Endothelial cell of hepatic sinusoid (primary cell): ENCODE results near the gene SNRNP25.
"Not testable (repeated sequence)": the region's sequence is repeated elsewhere in the genome, so short reads cannot be mapped to it uniquely, and the experiment has no call there.

Source experiments
- in situ Hi-C: cut with HindIII; loops from 2 replicates; pipeline ENCODE4 v1.10.0; 2017; ENCODE audit warnings: low sequenced_read_pairs

SNRNP25 gene

DNA sequence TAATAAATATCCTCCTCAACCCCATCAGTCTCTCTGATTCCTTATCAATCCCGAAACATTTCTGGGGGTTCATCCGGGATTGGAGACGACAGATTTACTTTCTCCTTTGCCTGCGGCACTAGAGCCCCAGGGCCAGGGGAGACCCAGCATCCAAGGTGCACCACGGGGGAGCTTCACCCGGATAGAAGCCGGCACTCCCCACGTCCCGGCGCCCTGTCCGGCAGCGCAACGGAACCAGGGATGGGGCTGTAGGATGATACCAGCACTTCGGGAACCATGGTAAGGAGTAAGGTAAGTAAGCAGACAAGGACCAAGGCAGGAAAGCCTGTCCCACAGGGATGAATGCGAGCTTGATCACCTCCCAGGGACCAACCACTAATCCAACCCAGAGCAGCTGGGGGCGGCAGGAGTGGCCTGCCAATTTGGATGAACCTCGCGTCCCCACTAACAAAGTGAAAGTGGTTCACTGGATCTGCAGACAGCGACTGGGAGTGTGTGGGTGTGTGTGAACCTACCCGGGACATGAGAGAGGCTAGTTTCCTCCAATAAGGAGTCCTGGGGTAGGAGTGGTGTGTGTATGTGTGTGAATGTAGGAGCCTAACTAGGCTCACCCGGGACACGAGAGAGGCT lies 12.1 kb upstream of the SNRNP25 start:
- in situ Hi-C loops: no loop called here

DNA sequence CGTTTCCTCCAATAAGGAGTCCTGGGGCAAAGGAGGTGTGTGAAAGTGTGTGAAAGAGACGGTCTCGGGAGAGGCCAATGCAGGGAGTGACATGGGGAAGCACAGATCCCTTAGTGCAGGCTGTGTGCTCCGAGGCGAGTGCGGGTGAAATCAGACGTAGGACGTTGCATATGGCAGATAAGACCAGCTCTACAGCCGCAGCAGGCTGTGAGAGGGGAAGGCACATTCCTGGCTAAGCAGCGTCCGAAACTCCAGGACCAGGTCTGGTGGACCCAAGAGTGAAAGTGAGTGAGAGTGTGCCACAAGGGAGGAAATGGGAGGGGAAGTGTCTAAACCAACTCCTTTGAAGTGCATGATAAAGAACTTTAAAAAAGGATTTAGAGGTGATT lies 11.6 kb upstream of the SNRNP25 start:
- in situ Hi-C loops: no loop called here

DNA sequence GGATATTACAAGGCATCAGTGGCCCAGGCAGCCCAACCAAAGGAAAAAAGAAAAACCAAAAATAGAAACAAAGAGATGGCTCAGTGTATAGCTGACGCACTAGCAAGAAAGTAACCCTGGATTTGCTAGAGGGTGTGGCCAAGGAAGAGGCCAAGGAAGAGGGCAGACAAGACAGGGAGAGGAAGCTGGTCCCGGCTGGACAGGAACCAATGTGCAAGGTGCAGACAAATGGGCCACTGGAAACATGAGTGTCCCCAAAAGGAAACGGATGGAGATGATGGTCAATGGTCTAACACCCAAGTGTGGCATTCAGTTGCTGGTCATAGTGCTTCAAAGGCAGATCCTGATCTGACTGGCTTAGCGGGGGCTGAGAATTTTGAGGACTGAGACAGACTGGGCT lies 10.9 kb upstream of the SNRNP25 start:
- in situ Hi-C loops: no loop called here

DNA sequence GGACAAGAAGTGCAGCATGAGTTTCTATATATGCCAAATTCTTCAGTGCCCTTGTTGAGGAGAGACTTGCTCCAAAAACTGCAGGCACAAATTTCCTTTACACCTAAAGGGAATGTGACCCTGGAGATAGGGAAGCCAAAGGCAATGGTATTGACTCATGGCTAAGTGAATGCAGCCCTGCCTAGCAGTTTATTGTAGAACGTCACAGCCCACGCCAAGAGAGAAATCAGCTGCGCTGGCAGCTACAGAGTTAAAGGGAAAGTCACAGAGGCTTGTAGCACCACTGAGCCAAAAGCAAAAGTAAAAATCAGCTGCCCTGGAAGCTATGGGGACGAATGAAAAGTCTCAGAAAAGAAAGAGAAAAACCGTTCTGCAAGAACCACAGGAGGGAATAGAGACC lies 10.3 kb upstream of the SNRNP25 start:
- in situ Hi-C loops: no loop called here

DNA sequence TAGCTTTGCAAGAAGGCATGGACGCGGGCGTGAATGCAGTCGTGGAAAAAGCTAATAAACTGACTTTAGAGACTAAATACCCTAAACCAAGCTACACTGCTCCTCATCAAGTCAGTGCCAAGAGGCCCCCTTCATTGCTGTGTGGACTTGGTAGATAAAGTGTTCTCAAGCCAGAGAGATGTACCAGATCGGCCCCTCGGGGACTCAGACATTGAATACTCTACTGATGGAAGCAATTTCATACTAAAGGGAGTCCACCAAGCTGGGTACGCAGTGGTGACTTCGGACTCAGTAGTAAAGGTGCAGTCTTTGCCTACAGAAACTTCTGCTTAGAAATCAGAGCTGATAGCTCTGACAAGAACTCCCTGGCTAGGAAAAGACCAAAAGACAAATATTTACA lies 9.0 kb upstream of the SNRNP25 start:
- in situ Hi-C loops: no loop called here

DNA sequence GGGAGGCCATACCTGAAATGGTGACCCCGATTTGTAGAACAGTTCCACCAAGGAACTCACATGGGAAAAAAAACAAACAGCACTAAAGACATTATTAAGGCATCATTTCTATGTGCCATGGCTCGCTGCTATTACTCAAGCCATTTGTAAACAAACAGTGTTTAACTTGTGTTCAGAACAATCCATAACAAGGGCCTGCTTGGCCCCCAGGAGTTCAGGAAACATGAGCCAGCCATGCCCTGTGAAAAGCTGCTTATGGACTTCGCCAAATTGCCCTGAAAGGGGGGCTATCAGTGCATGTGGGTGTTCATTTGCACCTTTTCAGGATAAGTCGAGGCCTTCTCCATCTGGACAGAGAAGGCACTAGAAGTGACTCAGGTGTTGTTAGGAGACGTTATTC lies 8.2 kb upstream of the SNRNP25 start:
- in situ Hi-C loops: no loop called here

DNA sequence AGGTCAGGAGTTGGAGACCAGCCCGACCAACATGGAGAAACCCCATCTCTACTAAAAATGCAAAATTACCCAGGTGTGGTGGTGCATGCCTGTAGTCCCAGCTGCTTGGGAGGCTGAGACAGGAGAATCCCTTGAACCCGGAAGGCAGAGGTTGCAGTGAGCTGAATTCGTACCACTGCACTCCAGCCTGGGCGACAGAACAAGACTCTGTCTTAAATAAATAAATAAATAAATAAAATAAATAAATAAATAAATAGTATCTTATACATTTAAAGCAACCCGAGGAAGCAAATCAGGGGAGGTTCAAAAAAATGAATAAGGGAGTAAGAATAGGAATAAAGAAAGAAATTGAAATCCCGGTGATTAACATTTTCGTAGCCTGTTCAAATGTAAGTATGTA lies 7.1 kb upstream of the SNRNP25 start:
- in situ Hi-C loops: not testable (repeated sequence)

DNA sequence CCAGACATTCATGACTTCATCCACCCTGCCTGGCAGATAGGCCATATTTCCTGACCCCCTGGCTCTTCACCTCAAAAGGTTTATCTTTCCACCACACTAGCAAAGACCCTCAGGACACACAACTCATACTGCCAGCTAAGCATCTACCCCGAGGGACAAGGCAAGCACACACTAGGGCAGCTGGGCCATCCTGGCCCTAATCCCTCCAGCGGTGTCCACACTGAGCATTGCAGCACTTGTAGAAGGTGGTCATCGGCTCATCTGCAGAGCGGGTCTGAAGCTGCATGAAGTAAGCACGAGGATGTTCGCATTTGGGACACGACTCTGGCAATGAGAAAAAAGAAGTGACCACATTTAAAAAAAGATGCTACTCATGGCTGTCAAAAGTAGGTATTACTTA lies 6.4 kb upstream of the SNRNP25 start:
- in situ Hi-C loops: no loop called here

DNA sequence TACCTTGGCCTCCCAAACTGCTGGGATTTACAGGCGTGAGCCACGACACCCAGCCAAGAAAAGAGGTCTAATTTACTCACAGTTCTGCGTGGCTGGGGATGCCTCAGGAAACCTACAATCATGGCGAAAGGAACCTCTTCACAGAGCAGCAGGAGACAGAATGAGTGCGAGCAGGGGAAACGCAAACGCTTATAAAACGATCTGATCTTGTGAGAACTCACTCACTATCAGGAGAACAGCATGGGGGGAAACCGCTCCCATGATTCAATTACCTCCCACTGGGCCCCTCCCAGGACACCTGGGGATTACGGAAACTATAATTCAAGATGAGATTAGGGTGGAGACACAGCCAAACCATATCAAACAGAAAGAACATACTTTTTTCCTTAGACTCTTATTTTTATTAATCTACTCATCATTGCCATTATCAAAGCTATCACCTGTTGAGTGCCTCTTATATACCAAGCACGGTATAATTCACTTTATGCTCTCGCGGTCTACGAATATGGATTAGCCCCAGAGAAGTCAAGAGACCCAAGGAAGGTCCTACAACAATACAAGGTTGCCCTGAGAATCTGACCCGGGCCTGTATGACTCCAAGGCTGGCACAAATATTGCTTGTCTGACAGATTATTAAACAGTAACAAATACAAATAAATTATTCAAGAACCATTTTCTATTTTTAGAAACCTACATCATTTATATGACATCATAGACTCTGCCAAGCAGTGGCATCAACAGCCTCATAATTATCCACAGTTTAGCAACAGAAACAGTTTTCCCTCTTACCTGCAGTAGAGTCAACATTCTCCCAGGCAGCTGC lies 2.6 kb upstream of the SNRNP25 start:
- in situ Hi-C loops: no loop called here

DNA sequence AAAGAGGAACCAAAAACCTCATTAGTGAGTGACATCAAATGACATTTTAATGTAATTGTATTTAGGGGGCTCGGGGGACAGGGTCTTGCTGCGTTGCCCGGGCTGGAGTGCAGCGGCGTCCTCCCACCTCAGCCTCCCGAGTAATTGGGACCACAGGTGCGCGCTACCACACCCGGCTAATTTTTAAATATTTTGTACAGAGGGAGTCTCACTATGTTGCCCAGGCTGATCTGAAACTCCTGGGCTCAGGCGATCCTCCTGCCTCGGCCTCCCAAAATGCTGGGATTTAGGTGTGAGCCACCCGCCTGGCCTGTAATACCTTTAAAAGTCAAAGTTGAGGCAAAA lies 581 bp downstream of the SNRNP25 start:
- in situ Hi-C loops: no loop called here

DNA sequence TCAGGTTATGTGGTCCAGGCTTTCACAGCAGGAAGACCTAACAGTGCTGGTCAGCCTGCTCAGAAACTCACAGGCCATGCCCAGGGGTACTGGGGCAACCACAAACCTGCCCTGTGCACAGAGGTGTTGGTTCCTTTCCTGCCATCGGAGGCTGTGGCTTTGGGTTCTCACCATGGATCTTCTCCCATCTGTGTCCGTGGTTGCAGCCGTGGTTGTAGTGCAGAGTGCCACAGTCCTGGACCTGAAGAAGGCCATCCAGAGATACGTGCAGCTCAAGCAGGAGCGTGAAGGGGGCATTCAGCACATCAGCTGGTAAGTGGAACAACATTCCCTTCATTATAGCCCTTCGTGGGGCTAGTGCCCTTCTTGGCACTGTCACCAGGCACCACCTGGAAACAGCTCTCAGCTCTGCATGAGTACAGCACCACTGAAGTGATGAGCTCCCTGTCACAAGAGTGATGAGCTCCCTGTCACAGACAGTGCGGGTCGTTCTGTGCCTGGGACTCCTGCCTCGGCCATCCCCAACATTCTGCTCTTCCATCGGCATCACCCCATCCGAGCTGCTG lies 2.0 kb downstream of the SNRNP25 start:
- in situ Hi-C loops: no loop called here

DNA sequence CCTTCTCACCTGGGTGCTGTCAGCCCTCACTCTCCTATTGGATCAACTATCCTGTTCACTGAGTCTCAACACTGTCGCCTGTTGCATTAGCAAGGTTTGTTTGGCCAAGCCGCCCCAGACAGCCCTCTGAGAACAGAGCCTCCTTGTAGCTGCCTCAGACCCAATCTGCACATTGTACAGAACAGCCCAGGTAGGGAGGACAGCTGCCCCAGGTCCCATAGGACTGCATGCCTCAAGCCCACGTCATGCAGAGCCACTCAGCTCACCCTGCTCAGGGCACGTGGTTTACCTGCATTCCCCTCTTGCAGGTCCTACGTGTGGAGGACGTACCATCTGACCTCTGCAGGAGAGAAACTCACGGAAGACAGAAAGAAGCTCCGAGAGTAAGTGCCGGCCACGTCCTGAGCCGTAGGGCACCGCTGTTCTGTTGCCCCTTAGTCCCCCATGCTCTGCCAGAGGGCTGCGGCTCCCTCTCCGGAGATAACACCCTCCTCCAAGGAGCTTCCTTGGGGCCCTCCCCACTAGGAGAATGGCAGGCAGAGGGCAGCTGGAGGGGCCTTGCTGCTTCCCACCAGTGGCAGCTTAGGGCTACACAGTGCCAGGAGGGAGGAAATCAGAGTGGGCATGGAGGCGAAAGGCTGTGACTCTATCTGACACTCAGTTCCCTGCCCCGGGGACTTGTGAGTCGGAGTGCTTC lies 2.8 kb downstream of the SNRNP25 start:
- in situ Hi-C loops: no loop called here

DNA sequence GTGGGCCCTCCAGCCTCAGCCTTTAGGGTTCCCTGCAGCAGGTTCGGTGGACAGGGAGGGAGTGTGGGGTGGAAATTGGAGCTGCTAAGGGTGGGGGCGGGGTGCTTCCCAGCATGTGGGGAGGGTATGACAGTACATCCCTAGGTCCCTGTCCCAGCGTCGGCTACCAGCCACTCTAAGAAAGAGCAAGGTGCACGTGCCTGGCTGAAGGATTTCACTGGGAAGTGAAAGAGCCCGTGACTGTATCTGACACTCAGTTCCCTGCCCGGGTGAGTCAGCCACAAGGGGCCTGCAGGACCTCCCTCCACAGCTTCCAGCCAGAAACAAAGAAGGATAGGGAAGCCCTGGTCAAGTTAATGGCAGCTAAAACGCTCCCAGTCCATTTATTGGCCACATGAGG lies 4.1 kb downstream of the SNRNP25 start:
- in situ Hi-C loops: no loop called here

DNA sequence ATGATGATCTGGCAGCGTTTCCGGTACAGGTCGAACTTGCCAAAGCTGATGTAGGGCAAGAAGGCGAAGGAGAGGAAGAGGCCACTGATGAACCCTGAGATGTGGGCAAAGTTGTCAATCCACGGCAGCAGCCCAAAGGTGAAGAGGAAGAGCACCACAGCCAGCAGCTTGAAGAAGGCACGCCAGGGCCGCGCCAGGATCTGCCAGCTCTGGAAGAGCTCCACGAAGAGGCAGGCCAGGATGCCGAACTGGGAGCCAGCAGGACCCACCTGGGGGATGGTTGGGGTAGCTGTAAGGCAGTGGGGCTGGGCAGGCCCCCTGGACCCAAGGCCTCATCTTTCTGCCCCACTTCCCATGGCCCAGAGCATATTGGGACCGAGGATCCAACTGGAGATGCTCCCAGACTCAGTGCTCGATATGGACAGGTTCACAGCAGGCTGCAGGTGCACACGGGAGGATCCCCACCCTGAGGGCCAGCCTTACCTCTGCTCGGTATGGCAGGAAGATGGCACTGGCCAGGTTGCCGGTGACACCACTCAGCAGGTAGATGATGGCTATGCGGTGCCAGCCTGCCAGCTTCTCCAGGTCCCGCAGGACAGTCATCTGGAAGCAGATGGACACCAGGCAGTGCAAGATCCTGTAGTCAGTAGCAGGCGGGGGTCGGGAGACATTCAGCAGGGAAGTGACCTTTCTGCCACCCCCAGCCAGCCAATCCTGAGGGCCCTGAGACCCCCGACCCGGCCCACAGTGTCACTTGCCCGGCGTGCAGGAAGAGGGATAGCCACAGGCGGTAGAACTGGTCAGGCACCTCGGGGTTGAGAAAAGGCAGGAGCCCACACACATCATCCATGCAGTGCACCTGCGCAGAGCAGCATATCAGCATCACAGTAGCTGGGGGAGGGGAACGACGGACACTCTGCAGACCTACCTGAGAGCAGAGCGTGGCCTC lies 5.1 kb downstream of the SNRNP25 start:
- in situ Hi-C loops: no loop called here

DNA sequence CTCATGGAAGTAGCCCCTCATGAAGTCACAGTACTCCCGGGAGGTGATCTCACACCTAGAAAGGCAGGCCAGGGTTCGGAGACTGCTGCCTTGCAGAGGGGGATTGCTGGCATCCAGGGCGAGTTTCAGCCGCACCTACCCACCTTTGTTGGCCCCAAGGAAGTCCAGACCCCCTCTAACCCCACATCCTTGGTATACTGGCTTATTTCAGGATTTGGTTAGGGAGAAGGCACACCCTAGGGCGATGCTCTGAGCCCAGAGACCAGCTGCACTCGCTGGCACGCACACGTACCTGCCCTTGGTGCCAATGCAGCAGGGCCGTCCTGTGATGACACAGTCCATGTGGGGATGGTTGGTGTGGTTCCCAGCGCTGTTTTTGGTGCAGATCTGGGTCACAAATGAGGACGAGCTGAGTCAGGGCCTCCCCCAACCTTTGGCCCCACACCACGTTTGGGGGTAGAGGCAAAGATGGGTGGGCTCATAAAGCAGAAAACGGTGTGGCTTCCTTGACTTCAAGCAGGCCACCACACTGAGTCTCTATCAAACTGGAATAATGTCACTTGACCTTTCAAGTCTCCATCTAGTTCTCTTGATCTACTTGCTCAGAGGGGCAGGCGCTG lies 5.9 kb downstream of the SNRNP25 start:
- in situ Hi-C loops: no loop called here

DNA sequence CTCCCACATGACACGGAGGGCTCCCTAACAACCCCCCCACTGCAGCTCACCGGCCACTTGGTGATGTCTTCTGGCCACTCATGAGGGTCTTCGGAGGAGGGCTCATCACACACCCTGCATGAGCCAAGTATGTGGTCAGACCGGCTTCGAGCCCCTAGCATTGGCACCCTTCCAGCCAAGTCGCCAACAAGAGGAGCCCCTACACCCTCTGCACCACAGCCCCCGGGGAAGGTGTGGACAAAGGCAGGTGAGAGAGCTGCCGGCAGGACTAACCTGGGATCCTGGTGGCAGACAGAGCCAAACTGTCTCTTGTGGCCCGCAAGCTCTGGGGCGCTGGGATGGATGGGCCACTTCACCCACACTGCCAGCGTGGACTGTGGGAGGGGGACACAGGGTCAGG lies 6.5 kb downstream of the SNRNP25 start:
- in situ Hi-C loops: no loop called here

DNA sequence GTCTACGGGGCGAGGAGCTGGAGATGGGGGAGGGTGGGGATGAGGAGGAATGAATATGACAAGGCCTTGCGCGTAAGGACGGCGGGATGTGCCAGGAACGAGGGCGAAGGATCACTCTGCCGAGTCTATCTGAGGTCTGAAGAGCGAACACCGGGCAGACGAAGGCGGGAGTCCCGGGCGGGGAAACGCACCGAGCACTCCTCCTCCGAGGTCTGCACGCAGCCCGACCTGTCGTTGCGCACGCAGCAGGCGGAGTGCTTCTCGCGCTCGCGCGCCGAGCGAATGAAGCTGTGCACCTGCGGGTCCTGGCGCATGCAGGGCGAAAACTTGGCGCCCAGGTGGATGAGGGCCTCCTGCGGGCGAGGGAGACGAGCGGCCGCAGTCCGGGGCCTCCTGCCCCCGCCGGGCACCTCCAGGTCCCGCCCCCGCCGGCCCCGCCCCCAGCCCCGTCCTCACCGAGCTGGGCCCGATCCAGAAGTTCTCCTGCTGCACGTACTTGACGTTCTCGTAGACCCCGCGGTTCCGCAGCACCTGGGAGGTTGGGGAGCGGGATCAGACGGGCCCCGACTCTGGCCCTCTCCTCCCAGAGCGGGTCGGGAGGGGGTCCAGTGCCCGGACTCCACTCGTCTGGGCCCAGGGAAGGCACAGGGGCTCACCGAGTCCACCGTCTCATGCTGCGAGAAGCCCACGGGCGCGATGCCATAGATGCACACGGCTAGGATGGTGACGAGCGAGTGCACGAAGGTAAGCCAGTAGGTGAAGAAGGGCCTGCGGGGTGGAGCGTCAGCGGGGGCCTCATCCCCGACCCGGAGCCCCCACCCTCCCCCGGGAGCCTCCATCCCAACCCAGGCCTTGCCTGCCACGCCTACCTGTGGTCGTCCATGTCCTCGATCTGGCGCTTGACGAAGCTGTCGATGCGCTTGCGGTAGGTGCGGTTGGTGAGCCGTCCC lies 7.6 kb downstream of the SNRNP25 start:
- in situ Hi-C loops: no loop called here

DNA sequence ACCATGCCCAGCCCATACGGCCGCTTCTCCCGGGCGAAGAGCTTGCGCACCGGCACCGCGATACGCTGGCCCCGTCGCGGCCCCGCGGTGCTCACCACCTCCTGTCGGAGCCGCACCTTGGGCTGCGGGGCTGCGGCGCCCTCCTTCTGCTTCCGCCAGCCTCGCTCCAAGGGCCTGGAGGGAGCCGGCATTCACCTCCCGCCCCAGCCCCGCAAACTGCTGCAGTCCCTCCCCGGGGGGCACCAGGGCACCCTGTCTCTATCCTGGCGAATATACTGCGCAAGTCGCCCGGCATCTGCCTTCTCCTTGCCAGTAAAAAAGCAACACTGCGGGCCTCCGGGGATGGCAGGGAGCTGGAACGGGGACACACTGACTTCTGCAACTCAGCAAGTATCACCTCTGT lies 8.3 kb downstream of the SNRNP25 start:
- in situ Hi-C loops: no loop called here

DNA sequence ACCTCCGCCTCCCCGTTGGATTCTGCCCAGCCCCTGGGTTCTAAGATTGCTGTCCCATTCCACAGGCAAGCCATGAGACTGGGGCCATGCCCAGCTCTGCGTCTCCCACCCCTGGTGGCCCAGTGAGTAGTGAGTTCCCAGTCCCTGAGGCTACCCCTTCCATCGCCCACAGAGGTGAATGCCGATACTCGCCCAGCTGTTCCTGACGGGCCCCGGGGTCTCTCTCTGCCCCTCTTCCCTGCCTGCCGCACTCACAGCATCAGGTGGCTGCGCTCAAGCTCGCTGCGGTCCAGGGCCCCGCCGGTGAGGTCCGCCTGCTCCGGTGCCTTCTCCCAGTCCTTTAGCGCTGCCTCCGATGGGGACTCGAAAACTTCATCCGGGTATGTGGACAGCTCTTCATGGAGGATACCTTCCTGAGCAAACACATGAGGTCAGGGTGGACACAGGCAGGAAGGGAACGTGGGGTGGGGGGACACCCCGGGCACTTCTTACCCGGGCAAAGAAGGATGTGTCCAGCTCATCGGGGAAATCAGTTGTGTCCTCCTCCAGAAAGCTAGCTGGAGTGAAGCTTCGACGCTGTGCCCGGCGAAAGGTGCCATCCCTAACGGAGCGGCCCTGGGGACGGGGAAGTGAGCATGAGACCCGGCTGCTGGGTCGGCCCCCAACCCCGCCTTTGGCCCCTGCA lies 8.8 kb downstream of the SNRNP25 start:
- in situ Hi-C loops: no loop called here
